Activated T-cell treated with anti-CD3 and anti-CD28 coated beads, Interleukin-2, amount 50 U/mL, for 72 hours (primary cell): Measurements from ENCODE around the gene SPART. TPM values are rescaled to one million over a fixed set of nuclear protein-coding genes. Genes with fewer than 3 reads are reported as not detected.
"Not testable (repeated sequence)": the region's sequence is repeated elsewhere in the genome, so short reads cannot be mapped to it uniquely, and the experiment has no call there.

Experiments used
- ATAC-seq, 2 donors: fragments of 150-1000 bp; cut with Tn5 transposase; replicated peaks in 1 of 2; 2 replicates each; pipeline ENCODE4 v1.10.0; 2021; ENCODE audit warnings: moderate library complexity in 2 of 2, mild to moderate bottlenecking in 1 of 2
- DNase-seq, 2 donors: peaks; one replicate each; pipeline ENCODE4 v3.0.0; 2021 to 2022; ENCODE audit warnings: mixed read lengths in 1 of 2
- H3K27ac Mint-ChIP-seq: one replicate; pipeline ENCODE4 v1.8.0; 2022; ENCODE audit warnings: mild to moderate bottlenecking, moderate library complexity, mixed read lengths
- H3K27me3 Mint-ChIP-seq: one replicate; pipeline ENCODE4 v1.8.0; 2022; ENCODE audit warnings: low read depth, mixed read lengths
- H3K36me3 Mint-ChIP-seq, 2 donors: one replicate each; pipeline ENCODE4 v1.8.0; 2022; ENCODE audit warnings: mixed read lengths in 2 of 2, mild to moderate bottlenecking in 1 of 2; ENCODE audit not compliant: insufficient read depth in 2 of 2
- H3K4me1 Mint-ChIP-seq: one replicate; pipeline ENCODE4 v1.8.0; 2022; ENCODE audit warnings: low read depth, mixed read lengths
- H3K4me3 Mint-ChIP-seq, 2 donors: one replicate each; pipeline ENCODE4 v1.8.0; 2022; ENCODE audit warnings: mild to moderate bottlenecking in 2 of 2, mixed read lengths in 2 of 2, moderate library complexity in 2 of 2
- H3K9me3 Mint-ChIP-seq, 2 donors: one replicate each; pipeline ENCODE4 v1.8.0; 2022; ENCODE audit warnings: mixed read lengths in 2 of 2
- total RNA-seq, 2 donors: library from RNA; stranded (reverse); gene quantifications; one replicate each; pipeline ENCODE4 v1.2.3, GENCODE V29; 2022

Gene SPART
- total RNA-seq, 2 donors from 2014 or later, result 12.2 to 23.4 TPM

GRCh38 chr13:36324881-36325280 is 21.3 kb downstream of the SPART start:
- not testable (repeated sequence) for H3K4me3 Mint-ChIP-seq, H3K9me3 Mint-ChIP-seq, DNase-seq, H3K27ac Mint-ChIP-seq, H3K27me3 Mint-ChIP-seq, H3K4me1 Mint-ChIP-seq, ATAC-seq
- peaks cover 0 to 14% of the 10 kb centered on the region in 2 donors for H3K36me3 Mint-ChIP-seq

DNA sequence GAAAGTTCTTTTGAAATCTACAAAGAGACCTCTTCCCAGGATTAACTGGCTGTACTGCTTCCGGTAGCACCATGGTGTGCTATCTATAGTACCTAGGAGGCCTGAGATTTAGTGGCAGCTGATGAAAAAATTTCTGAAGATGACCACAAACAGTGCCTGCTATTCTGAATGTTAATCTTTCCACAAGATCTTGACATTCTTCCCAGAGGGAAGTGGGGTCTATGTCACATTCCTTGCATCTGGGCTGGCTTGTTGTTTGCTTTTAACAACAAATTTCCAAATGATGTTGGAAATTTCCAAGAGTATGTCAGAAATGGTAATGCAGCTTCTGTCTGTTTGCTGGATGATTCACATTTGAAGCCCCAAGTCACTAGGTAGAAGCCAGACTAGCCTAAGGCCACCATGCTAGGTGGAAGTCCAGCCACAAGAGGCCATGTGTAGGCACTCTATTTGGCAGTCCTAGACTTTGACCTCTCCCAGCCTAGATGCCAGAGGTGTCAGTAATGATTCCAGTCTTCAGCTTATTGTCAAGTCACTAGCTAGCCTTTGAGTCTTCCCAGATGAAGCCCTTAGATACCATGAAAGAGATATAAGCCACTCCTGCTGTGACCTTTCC is 22.1 kb downstream of the SPART start:
- Mint-ChIP-seq H3K9me3 (no peaks in the 10 kb centered on the region), H3K36me3 (peaks cover 0 to 14% of the 10 kb centered on the region in 2 donors), H3K27ac (no peak overlapping the region)

DNA sequence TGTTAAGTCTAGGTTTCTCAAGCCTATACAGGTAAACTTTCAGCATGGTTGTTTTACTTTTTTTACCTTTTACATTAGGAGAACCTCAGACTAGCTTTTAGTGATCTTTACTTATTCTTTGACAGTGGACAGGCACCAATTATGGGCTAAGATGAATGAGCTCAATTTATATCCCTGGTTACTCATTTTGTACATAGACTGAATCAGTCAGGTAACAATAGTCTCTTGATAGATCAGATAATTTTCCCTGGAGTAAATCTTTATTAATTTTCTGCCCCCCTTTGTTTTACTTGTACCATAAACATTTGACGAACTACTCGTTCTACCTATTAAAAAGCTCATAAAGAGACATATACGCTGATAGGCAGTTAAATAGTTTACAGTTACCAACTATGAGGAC is 22.8 kb downstream of the SPART start:
- ATAC-seq, result no peak
- no peak for DNase-seq
- H3K4me1 Mint-ChIP-seq, result peaks cover 7% of the 10 kb centered on the region
- H3K4me3 Mint-ChIP-seq, result no peak overlapping the region
- H3K27me3 Mint-ChIP-seq, result no peaks in the 10 kb centered on the region
- H3K27ac Mint-ChIP-seq, result no peak overlapping the region
- H3K9me3 Mint-ChIP-seq, result no peaks in the 10 kb centered on the region
- peaks cover 0 to 11% of the 10 kb centered on the region in 2 donors for H3K36me3 Mint-ChIP-seq

More for the DNA sequence above, 22.1 kb downstream of the SPART start:
- no peak for DNase-seq
- no peak for ATAC-seq
- Mint-ChIP-seq H3K4me1 (peaks cover 7% of the 10 kb centered on the region), H3K4me3 (no peak overlapping the region), H3K27me3 (no peaks in the 10 kb centered on the region)

DNA sequence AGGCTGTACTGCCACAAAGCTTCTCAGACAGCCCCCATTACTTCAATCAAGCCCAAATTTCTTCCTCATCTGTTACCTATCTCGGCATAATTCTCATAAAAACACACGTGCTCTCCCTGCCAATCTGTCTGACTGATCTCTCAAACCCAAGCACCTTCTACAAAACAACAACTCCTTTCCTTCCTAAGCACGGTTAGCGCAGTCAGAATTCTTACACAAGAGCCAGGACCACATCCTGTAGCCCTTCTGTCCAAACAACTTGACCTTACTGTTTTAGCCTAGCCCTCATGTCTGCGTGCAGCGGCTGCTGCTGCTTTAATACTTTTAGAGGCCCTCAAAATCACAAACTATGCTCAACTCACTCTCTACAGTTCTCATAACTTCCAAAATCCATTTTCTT is 26.4 kb downstream of the SPART start:
- H3K4me3 Mint-ChIP-seq, H3K27ac Mint-ChIP-seq, H3K9me3 Mint-ChIP-seq, H3K4me1 Mint-ChIP-seq, DNase-seq, ATAC-seq, H3K36me3 Mint-ChIP-seq, H3K27me3 Mint-ChIP-seq: not testable (repeated sequence)

DNA sequence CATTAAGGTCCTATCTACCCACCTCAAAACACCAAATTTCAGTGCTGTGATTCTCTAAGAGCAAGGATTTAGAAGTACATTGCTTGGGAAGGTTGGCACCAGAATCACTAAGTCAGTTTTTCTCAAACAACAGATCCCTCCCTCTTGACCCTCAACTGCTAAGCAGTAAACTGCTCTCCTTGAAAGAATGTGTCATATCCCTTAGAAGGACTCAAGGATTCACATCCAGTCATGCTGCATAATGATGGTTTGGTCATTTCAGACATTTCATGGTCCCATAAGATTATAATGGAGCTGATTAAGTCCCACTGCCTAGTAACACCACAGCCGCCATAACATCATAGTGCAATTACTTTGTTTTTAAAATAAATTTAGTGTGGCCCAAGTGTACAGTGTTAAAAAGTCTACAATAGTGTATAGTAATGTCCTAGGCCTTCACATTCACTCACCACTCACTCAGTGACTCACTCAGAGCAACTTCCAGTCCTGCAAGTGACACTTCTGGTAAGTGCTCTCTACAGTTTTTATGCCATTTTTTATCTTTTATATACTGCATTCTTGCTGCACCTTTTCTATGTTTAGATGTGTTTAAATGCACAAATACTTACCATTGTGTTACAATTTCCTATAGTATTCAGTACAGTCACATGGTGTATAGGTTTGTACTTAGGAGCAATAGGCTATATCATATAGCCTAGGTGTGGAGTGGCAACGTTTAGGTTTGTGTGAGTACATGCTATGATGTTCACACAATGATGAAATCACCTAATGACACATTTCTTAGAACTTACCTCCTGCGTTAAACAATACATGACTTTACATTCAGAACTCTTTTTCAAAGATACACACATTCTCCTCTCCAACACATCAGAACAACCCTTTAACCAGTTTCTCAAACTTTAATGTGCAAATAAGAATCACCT is 32.9 kb downstream of the SPART start:
- peaks cover 3% of the 10 kb centered on the region for H3K4me1 Mint-ChIP-seq
- peak; percentile 72 to 89 for ATAC-seq
- no peaks in the 10 kb centered on the region for H3K9me3 Mint-ChIP-seq

GRCh38 chr13:36310417-36311108 is 35.6 kb downstream of the SPART start:
- H3K36me3 Mint-ChIP-seq, result peaks cover 4 to 8% of the 10 kb centered on the region in 2 donors
- H3K9me3 Mint-ChIP-seq, result no peaks in the 10 kb centered on the region
- peaks cover 3% of the 10 kb centered on the region for H3K4me1 Mint-ChIP-seq
- DNase-seq (no peak), ATAC-seq (no peak)
- H3K27me3 Mint-ChIP-seq, result no peaks in the 10 kb centered on the region
- H3K27ac Mint-ChIP-seq, result peak overlapping the region; percentile 45
- no peak overlapping the region for H3K4me3 Mint-ChIP-seq

More for the DNA sequence above, 32.9 kb downstream of the SPART start:
- peaks cover 4 to 8% of the 10 kb centered on the region in 2 donors for H3K36me3 Mint-ChIP-seq
- H3K27ac Mint-ChIP-seq, result peak overlapping the region; percentile 88
- no peak for DNase-seq
- H3K27me3 Mint-ChIP-seq, result no peaks in the 10 kb centered on the region
- peak overlapping the region in 1 of 2 donors; percentile 45 for H3K4me3 Mint-ChIP-seq

DNA sequence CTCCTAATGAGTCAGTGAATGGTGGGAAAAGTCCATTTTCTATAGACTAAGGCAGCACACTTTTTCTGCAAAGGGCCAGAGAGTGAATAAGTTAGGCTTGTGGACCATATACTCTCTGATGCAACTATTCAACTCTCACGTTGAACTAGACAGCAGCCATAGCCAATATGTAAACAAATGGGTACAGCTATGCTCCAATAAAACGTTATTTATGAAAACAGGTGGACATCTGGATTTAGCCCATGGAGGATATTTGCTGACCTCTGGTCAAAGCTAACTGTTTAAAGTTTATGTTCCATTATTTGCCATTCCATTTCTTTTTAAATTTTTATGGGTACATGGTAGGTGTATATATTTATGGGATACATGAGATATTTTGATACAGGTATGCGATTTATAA is 43.9 kb downstream of the SPART start:
- no peaks in the 10 kb centered on the region for H3K9me3 Mint-ChIP-seq
- ATAC-seq (no peak), DNase-seq (no peak)
- H3K36me3 Mint-ChIP-seq, result peaks cover 2 to 4% of the 10 kb centered on the region in 2 donors
- H3K4me1 Mint-ChIP-seq, result peaks cover 12% of the 10 kb centered on the region
- H3K4me3 Mint-ChIP-seq, result no peak overlapping the region
- peaks cover 26% of the 10 kb centered on the region for H3K27me3 Mint-ChIP-seq
- no peak overlapping the region for H3K27ac Mint-ChIP-seq

- ATAC-seq, H3K36me3 Mint-ChIP-seq, H3K9me3 Mint-ChIP-seq, DNase-seq, H3K27ac Mint-ChIP-seq, H3K4me3 Mint-ChIP-seq: not testable (repeated sequence)
- Mint-ChIP-seq H3K27me3 (peaks cover 35% of the 10 kb centered on the region), H3K4me1 (peaks cover 12% of the 10 kb centered on the region)
Measured at GRCh38 chr13:36299469-36299868, 46.7 kb downstream of the SPART start.

DNA sequence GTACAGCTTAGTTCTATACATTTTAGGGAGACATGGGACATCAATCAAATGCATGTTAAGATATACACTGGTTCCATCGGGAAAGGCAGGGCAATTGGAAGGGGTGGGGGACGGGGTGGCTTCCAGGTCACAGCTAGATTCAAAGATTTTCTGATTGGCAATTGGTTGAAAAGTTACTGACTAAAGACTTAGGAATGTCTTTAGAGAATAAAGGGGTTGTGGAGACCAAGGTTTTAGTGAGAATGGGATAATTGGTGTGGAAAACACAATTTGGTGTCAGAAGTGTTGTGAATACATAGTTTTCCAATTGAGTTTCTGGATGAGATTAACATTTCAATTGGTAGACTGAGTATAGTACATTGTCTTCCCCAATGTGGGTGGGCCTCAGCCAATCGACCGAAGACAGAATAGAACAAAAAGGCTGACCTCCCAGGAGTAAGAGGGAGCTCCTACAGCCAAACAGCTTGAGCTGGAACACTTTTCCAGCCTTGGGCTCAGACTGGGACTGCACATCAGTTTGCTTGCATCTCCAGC is 47.6 kb downstream of the SPART start:
- no peak for DNase-seq
- Mint-ChIP-seq H3K4me3 (peak overlapping the region; percentile 87 to 91), H3K4me1 (peaks cover 12% of the 10 kb centered on the region)

GRCh38 chr13:36297366-36298338 is 48.5 kb downstream of the SPART start, which contains the start of gene CCDC169:
Gene CCDC169 (minus strand): TSS chr13:36297814. CDS start chr13:36297719, 95 bp downstream.
- Mint-ChIP-seq H3K36me3 (peaks cover 0 to 2% of the 10 kb centered on the region in 2 donors), H3K27me3 (peaks cover 43% of the 10 kb centered on the region), H3K4me3 (peak within 1 kb of the TSS; percentile 87 to 91), H3K27ac (peak within 1 kb of the TSS; percentile 80), H3K4me1 (peaks cover 12% of the 10 kb centered on the region), H3K9me3 (no peaks in the 10 kb centered on the region)
- peak; percentile 76 to 80 for DNase-seq
- ATAC-seq, result peak; percentile 94

More for the DNA sequence above, 47.6 kb downstream of the SPART start:
- Mint-ChIP-seq H3K27ac (no peak overlapping the region), H3K9me3 (no peaks in the 10 kb centered on the region), H3K27me3 (peaks cover 35% of the 10 kb centered on the region), H3K36me3 (peaks cover 0 to 2% of the 10 kb centered on the region in 2 donors)
- ATAC-seq, result no peak

GRCh38 chr13:36294096-36294495 is 52.1 kb downstream of the SPART start:
- Mint-ChIP-seq H3K9me3 (peaks cover 0 to 3% of the 10 kb centered on the region in 2 donors), H3K27me3 (peaks cover 37% of the 10 kb centered on the region), H3K4me1 (peaks cover 12% of the 10 kb centered on the region), H3K4me3 (no peak overlapping the region), H3K27ac (no peak overlapping the region), H3K36me3 (peaks cover 2 to 3% of the 10 kb centered on the region in 2 donors)
- DNase-seq (no peak), ATAC-seq (no peak)

DNA sequence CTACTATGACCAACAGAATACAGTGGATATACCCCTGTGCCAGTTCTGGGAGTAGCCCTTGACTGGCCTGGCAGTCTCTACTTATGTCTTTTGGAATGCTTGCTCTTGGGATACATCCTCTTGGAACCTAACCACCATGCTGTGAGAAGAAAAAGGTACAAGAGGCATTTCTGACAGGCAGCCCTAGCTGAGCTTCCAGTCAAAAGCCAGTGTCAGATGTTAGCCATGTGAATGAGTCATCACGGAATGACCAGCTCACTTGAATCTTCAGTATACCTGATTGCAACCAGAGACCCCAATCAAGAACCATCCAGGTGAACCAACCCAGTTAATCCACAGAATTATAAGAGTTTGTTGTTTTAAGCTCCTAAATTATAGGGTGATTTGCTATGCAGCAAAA is 52.7 kb downstream of the SPART start:
- DNase-seq, result no peak
- Mint-ChIP-seq H3K27ac (no peak overlapping the region), H3K36me3 (peaks cover 2 to 3% of the 10 kb centered on the region in 2 donors)

More for the DNA sequence above, 52.7 kb downstream of the SPART start:
- no peak for ATAC-seq
- no peak overlapping the region for H3K4me3 Mint-ChIP-seq
- H3K9me3 Mint-ChIP-seq, result peaks cover 0 to 3% of the 10 kb centered on the region in 2 donors
- H3K4me1 Mint-ChIP-seq, result peaks cover 11% of the 10 kb centered on the region
- peaks cover 31% of the 10 kb centered on the region for H3K27me3 Mint-ChIP-seq
